B cell (primary cell): ENCODE results near the gene ANKRD33. TPM values are rescaled to one million over a fixed set of nuclear protein-coding genes. Genes with fewer than 3 reads are reported as not detected.

ENCODE experiments used
- ATAC-seq: fragments of 200-7000 bp; cut with Tn5 transposase; one replicate; pipeline ENCODE4 v1.10.0; 2021; ENCODE audit warnings: low read depth, mild to moderate bottlenecking, moderate number of reproducible peaks, moderate library complexity
- CTCF ChIA-PET: fragments of 350-600 bp; sonication (Branson Sonifier 250); formaldehyde crosslinking; loops from one replicate; lab custom pipeline; 2021; ENCODE audit warnings: antibody characterized with exemption, inconsistent platforms; lab: Charles Lee
- POLR2A ChIA-PET: fragments of 350-600 bp; sonication (Branson Sonifier 250); formaldehyde crosslinking; loops from one replicate; lab custom pipeline; 2021; ENCODE audit warnings: antibody characterized with exemption; lab: Charles Lee
- DNase-seq: peaks from one replicate; pipeline ENCODE4 v3.0.0; 2013
- H2AFZ ChIP-seq: 2 replicates; pipeline ENCODE4 v1.6.1; 2012; ENCODE audit warnings: mild to moderate bottlenecking, low read depth, low read length; ENCODE audit not compliant: insufficient read depth, poor library complexity, severe bottlenecking
- H3K27ac ChIP-seq, 2 donors: 1 replicate in 1 of 2; 2 replicates in 1 of 2; pipeline ENCODE4 v1.5.1; 2012 to 2013; ENCODE audit warnings: low read length in 2 of 2, mild to moderate bottlenecking in 2 of 2, moderate library complexity in 1 of 2
- H3K27me3 ChIP-seq, 4 experiments: fragments of 200-600 bp in 1 of 4; sonication (generic) in 1 of 4; replicated peaks in 1 of 4; 1 replicate in 2 of 4; 2 replicates in 2 of 4; pipeline versions ENCODE4 v1.6.1 to v1.7.0; 2013 to 2016; ENCODE audit warnings: low read length in 3 of 4, mild to moderate bottlenecking in 2 of 4, mixed read lengths in 1 of 4, moderate library complexity in 1 of 4; ENCODE audit not compliant: insufficient read depth in 4 of 4, control insufficient read depth in 3 of 4; ENCODE audit errors: control extremely low read depth in 1 of 4
- H3K36me3 ChIP-seq, 2 experiments: replicated peaks in 1 of 2; 1 replicate in 1 of 2; 2 replicates in 1 of 2; pipeline versions ENCODE4 v1.6.1 to v1.7.1; 2013; ENCODE audit warnings: low read length in 1 of 2; ENCODE audit not compliant: insufficient read depth in 2 of 2, control insufficient read depth in 1 of 2; ENCODE audit errors: control extremely low read depth in 1 of 2, extremely low read depth in 1 of 2
- H3K4me1 ChIP-seq, 2 donors: fragments of 200-600 bp in 1 of 2; sonication (generic) in 1 of 2; 1 replicate in 1 of 2; 2 replicates in 1 of 2; pipeline versions ENCODE4 v1.5.1 to v1.6.1; 2013 to 2017; ENCODE audit warnings: low read length in 2 of 2; ENCODE audit not compliant: control insufficient read depth in 2 of 2, insufficient read depth in 2 of 2
- H3K4me2 ChIP-seq: replicated peaks from 2 replicates; pipeline ENCODE3; 2012; ENCODE audit warnings: mild to moderate bottlenecking, low read depth, low read length; ENCODE audit not compliant: poor library complexity, severe bottlenecking
- H3K4me3 ChIP-seq, 5 experiments: fragments of 200-600 bp in 1 of 5; sonication (generic) in 1 of 5; 1 replicate in 3 of 5; 2 replicates in 2 of 5; pipeline versions ENCODE4 v1.5.1 to v1.7.0; 2011 to 2016; ENCODE audit warnings: low read length in 4 of 5, mild to moderate bottlenecking in 4 of 5, low read depth in 2 of 5, control low read depth in 1 of 5, moderate library complexity in 1 of 5; ENCODE audit not compliant: insufficient read depth in 1 of 5; ENCODE audit errors: control extremely low read depth in 1 of 5, extremely low read depth in 1 of 5
- H3K79me2 ChIP-seq: fragments of 200-600 bp; sonication (generic); one replicate; pipeline ENCODE4 v1.6.0; 2016; ENCODE audit warnings: low read length; ENCODE audit not compliant: control insufficient read depth, insufficient read depth
- H3K9ac ChIP-seq: fragments of 200-600 bp; sonication (generic); 2 replicates; pipeline ENCODE4 v1.6.1; 2017; ENCODE audit warnings: mild to moderate bottlenecking, low read length, moderate library complexity
- H3K9me3 ChIP-seq, 3 donors: one replicate each; pipeline versions ENCODE4 v1.6.1 to v1.7.1; 2013; ENCODE audit warnings: low read length in 2 of 3; ENCODE audit not compliant: control insufficient read depth in 2 of 3, insufficient read depth in 1 of 3; ENCODE audit errors: control extremely low read depth in 1 of 3
- H4K20me1 ChIP-seq: 2 replicates; pipeline ENCODE4 v1.6.0; 2012; ENCODE audit warnings: mild to moderate bottlenecking, low read length; ENCODE audit not compliant: insufficient read depth, control insufficient read depth, poor library complexity, severe bottlenecking
- H3K27ac Mint-ChIP-seq: one replicate; pipeline ENCODE4 v1.8.0; 2021; ENCODE audit warnings: mixed read lengths
- H3K27me3 Mint-ChIP-seq: one replicate; pipeline ENCODE4 v1.8.0; 2021; ENCODE audit warnings: mixed read lengths
- H3K4me1 Mint-ChIP-seq: one replicate; pipeline ENCODE4 v1.8.0; 2021; ENCODE audit warnings: mixed read lengths
- H3K4me3 Mint-ChIP-seq: one replicate; pipeline ENCODE4 v1.8.0; 2021; ENCODE audit warnings: mixed read lengths
- H3K9me3 Mint-ChIP-seq: one replicate; pipeline ENCODE4 v1.8.0; 2022; ENCODE audit warnings: mixed read lengths; ENCODE audit not compliant: insufficient read depth
- CTCF ChIP-seq: fragments of 200-600 bp; IDR thresholded peaks from one replicate; pipeline ENCODE4 v1.8.0; 2022; ENCODE audit warnings: antibody characterized with exemption, mild to moderate bottlenecking
- EZH2 ChIP-seq: IDR thresholded peaks from 2 replicates; pipeline ENCODE4 v1.6.1; 2012; ENCODE audit warnings: borderline replicate concordance, low read depth, mild to moderate bottlenecking, moderate library complexity, low read length; ENCODE audit not compliant: insufficient read depth, poor library complexity, severe bottlenecking
- WGBS: methylation state at CpG from one replicate; pipeline ENCODE4 v1.1.5; 2013; ENCODE audit warnings: missing lambda C conversion rate; ENCODE audit not compliant: insufficient coverage; 5-methylcytosine and 5-hydroxymethylcytosine counted together
- intact Hi-C: fragments of 100-400 bp; cut with micrococcal nuclease; formaldehyde crosslinking; loops from one replicate; pipeline ENCODE4 v1.10.0; 2022
- polyA plus RNA-seq: library from polyadenylated mRNA; depleted of rRNA; stranded (reverse); fragments of >200 nt; gene quantifications from 2 replicates; pipeline ENCODE4 v1.2.3, GENCODE V29; 2012
- total RNA-seq, 2 donors: library from RNA; stranded (reverse); fragments of 120-200 nt in 1 of 2; gene quantifications; 1 replicate in 1 of 2; 2 replicates in 1 of 2; pipeline versions ENCODE4 v1.2.3 to v1.2.4, GENCODE V29; 2013 to 2022

ANKRD33 gene
- total and polyA plus RNA-seq, 2 donors (not counting 1 experiment from before 2014, with no cell fraction given) = not detected

DNA sequence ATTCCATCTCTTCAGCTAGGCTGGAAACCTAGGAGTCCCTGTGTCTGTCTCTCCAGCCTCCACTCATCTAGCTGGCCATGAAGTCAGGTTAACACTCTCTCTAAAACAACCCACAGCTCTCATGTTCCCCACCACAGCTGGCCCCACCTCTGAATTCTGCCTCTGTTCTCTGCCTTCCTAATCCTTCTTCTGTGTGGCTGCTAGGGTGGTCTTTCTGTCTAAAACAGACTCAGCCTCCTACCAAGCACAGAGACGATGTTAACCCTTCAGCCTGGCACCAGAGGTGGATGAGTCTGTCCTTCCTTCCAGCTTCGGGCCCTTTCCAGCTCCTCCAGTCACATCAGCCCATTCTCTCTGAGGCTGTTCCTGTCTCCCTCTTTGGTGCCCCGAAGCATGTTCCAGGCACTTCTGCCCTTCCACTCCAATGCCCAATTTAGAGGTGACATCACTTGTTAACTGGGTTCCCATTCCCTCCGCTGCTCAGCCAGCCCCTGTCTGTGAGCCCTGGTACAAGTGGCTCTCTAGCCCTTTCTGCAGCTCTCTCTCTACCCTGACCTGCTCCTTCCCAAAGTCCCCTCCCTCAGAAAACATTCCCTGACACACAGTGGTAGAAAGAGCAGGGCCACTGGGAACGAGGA lies 48.5 kb upstream of the ANKRD33 start:
- no peak for ATAC-seq
- peaks cover 52% of the 10 kb centered on the region for H3K27me3 Mint-ChIP-seq
- H3K9me3 ChIP-seq = peaks cover 0 to 6% (median 0%) of the 10 kb centered on the region in 3 donors

GRCh38 chr12:51840966-51841365 lies 46.9 kb upstream of the ANKRD33 start:
- H3K4me3 Mint-ChIP-seq = no peak overlapping the region
- peaks cover 0 to 5% (median 0%) of the 10 kb centered on the region in 3 donors for H3K9me3 ChIP-seq
- H3K79me2 ChIP-seq = no peaks in the 10 kb centered on the region
- H3K4me2 ChIP-seq = no peak overlapping the region
- peaks cover 0 to 53% (median 15%) of the 10 kb centered on the region in 4 experiments for H3K27me3 ChIP-seq
- ATAC-seq = no peak
- WGBS = 64% methylated on average over 3 of the region's 6 CpGs
- ChIA-PET CTCF (no interaction called here), POLR2A (no interaction called here)
- H3K4me1 Mint-ChIP-seq = peaks cover under 1% of the 10 kb centered on the region
- H3K27ac ChIP-seq = no peak overlapping the region
- no peaks in the 10 kb centered on the region for H3K36me3 ChIP-seq
- H3K9ac ChIP-seq = no peak overlapping the region
- no peak overlapping the region for H3K4me3 ChIP-seq
- TF ChIP-seq EZH2 (no peak), CTCF (no peak)
- H3K9me3 Mint-ChIP-seq = no peaks in the 10 kb centered on the region
- H3K4me1 ChIP-seq = peaks cover under 1 to 3% of the 10 kb centered on the region in 2 donors
- H3K27me3 Mint-ChIP-seq = peaks cover 61% of the 10 kb centered on the region
- intact Hi-C loops = no loop called here
- no peak for DNase-seq
- no peaks in the 10 kb centered on the region for H4K20me1 ChIP-seq
- H2AFZ ChIP-seq = no peak overlapping the region
- H3K27ac Mint-ChIP-seq = no peak overlapping the region

More for the DNA sequence above, 48.5 kb upstream of the ANKRD33 start:
- H3K4me1 ChIP-seq = no peaks in the 10 kb centered on the region
- no peak overlapping the region for H3K9ac ChIP-seq
- H4K20me1 ChIP-seq = no peaks in the 10 kb centered on the region
- DNase-seq = no peak
- 75% methylated on average over 5 of the region's 5 CpGs for WGBS
- H2AFZ ChIP-seq = no peak overlapping the region
- intact Hi-C loops = no loop called here
- H3K9me3 Mint-ChIP-seq = no peaks in the 10 kb centered on the region
- no peaks in the 10 kb centered on the region for H3K79me2 ChIP-seq
- no peak overlapping the region for H3K4me2 ChIP-seq
- no peak overlapping the region for H3K27ac ChIP-seq
- peaks cover 0 to 42% (median 8%) of the 10 kb centered on the region in 4 experiments for H3K27me3 ChIP-seq
- ChIA-PET CTCF (no interaction called here), POLR2A (no interaction called here)
- no peak overlapping the region for H3K27ac Mint-ChIP-seq
- H3K4me3 ChIP-seq = no peak overlapping the region
- no peak for TF ChIP-seq EZH2
- H3K4me1 Mint-ChIP-seq = no peaks in the 10 kb centered on the region
- no peak overlapping the region for H3K4me3 Mint-ChIP-seq
- H3K36me3 ChIP-seq = no peaks in the 10 kb centered on the region
